Adrenal gland (tissue), 5 donors: ENCODE data around the gene RPS6KA5.

Source experiments
- POLR2A ChIP-seq, 2 donors: fragments of 450-650 bp; IDR thresholded peaks; one replicate each; pipeline ENCODE4 v1.6.1; 2017; ENCODE audit warnings: antibody characterized with exemption in 2 of 2, mild to moderate bottlenecking in 2 of 2, moderate library complexity in 1 of 2
- TF ChIP-seq, protein P1 (sequence below), 6 experiments: fragments of 450-650 bp in 4 of 6; fragments of 200-600 bp in 2 of 6; sonication (generic) in 1 of 6; IDR thresholded peaks; 1 replicate in 5 of 6; 2 replicates in 1 of 6; pipeline versions ENCODE4 v1.5.1 to v1.8.0; 2016 to 2021; ENCODE audit warnings: antibody characterized with exemption in 6 of 6, mild to moderate bottlenecking in 2 of 6, moderate library complexity in 1 of 6
- donor health status: DM: no; HTN: no; CAD: no.

DNA sequence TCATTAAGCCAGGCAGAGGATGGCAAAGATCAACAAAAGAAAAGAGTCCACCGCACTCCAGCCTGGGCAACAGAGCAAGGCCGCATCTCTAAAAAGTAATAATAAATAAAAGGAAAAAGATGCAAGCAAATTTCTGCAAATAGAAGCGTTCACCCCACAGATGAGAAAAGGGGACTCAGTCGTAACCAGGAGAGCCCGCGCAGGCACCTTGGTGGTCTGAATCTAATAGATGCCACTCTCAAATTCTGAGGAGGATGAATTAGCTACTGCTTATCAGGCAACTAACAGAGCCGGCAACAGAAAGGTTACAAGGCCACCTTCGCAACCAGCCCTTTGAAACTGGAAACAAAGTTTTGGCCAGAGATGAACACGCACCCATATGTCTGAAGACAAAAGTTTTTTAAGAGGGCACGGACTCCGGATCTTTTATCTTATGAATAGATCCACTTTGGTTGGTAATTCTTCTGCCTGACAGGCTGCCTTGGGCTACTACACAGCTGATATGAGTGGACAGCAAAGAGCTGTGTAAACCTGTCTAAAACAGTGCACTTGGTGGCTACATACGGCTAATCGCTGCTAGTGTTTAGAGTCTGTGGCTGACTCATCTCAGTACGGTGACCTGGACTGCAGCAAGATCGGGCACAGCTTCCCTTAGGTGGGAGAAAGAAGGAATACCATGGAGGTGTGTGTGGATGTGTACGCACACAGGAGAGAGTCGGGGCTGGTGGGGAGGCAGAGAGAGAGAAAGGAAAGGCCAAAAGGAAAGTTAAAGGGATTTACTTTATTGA, 211.3 kb downstream of the RPS6KA5 start:
- TF ChIP-seq, protein P1, sequence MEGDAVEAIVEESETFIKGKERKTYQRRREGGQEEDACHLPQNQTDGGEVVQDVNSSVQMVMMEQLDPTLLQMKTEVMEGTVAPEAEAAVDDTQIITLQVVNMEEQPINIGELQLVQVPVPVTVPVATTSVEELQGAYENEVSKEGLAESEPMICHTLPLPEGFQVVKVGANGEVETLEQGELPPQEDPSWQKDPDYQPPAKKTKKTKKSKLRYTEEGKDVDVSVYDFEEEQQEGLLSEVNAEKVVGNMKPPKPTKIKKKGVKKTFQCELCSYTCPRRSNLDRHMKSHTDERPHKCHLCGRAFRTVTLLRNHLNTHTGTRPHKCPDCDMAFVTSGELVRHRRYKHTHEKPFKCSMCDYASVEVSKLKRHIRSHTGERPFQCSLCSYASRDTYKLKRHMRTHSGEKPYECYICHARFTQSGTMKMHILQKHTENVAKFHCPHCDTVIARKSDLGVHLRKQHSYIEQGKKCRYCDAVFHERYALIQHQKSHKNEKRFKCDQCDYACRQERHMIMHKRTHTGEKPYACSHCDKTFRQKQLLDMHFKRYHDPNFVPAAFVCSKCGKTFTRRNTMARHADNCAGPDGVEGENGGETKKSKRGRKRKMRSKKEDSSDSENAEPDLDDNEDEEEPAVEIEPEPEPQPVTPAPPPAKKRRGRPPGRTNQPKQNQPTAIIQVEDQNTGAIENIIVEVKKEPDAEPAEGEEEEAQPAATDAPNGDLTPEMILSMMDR (IDR thresholded peaks at IDR 0.05) = no peak
- no peak for TF ChIP-seq POLR2A (IDR thresholded peaks at IDR 0.05)
